GM19240 (cell line): Measurements from ENCODE around the gene AIFM3.
"Not testable (repeated sequence)": the region's sequence is repeated elsewhere in the genome, so short reads cannot be mapped to it uniquely, and the experiment has no call there.

Source experiments
- DNase-seq: peaks from one replicate; pipeline ENCODE4 v3.0.0; 2011; ENCODE audit warnings: low spot score; ENCODE audit not compliant: insufficient read length

Gene AIFM3

GRCh38 chr22:20957683-20958431 is 9.2 kb upstream of the AIFM3 start:
- no peak for DNase-seq

GRCh38 chr22:20959578-20960461 is 7.2 kb upstream of the AIFM3 start:
- no peak for DNase-seq

- no peak for DNase-seq
Observed at GRCh38 chr22:20960609-20961008, 6.4 kb upstream of the AIFM3 start.

DNA sequence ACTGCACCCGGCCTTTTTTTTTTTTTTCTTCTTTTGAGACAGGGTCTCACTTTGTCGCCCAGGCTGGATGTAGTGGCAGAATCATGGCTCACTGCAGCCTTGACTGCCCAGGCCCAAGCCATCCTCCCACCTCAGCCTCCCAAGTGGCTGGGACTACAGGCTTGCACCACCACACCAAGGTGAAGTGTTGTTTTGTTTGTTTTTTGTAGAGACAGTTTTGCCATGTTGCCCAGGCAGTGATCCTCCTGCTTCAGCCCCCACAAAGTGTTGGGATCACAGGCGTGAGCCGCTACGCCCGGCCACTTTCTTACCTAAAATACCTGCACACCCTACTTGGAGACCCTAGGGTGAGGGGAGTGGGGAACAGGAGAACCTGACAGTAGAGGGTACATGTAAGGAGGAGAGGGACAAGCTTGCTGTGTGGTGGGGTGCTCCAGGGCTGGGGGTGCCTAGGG is 4.5 kb upstream of the AIFM3 start:
- DNase-seq = no peak

DNA sequence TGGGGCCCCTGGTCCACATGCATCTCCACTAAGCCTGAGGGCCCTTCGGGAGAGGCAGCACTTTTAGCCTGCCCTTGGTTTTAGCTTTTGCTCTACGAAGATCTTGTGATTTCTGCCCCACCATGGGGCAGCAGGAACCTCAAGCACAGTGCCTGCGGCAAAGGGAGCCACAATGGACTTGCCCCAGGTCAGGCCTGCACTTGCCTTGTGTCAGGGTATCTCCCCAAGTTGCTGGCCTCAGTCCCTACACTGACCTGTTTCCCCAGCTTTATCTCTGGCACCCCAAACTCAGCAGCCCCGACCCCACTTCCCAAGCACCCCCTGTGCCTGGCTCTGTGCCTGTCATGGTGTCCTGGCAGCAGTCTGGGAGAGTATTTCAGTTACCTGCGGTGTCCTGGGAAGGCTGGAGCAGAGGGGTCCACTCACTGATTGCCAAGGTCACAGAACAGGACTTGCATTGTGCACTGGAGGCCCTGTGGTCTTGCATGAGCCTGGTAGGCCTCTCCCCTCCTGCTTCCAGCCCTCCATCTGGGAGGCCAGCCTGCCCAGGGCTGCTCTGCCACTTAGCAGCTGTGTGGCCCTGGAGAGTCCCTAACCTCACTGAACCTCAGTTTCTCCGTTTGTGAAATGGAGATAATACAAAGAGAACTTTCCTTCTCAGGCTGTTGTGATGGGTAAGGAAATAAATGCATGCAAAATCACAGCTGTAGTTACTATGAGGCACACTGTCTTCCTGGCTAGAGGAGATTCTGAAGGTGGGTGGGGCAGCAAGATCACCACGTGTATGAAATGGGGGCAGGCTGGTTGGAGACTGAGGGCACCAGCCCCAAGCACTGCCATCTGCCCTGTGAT is 3.6 kb upstream of the AIFM3 start:
- DNase-seq = no peak

DNA sequence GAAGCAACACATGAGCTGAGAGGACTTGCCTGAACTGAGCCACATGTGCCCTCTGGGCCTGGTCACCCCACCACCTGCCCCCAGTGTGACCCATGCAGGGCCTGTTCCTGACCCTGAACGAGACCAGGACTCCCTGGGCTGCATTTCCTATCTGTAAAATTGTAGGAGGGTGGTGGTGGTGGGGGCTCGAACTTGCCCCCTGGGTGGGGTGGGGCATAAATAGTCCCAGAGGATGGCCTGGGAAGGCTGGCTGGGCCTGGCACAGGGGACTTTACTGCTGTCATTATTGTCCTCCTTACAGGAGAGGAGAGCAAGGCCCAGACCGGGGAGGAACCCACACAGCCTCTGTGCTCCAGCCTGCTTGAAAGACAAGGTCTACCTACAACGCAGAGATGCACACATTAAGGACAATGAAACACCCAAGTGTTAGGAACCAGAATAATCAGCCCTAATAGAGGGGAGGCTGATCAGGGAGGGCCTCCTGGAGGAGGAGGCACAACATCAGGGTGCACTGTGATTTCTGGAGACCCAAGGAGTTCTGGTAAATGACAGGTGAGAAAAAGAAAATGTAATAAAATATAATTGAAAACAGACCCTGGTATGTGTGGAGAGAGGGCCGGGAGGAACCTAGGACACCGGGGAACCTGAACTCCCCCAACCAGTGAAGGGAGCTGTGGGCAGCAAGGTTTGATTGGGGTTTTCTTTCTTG is 2.8 kb upstream of the AIFM3 start:
- no peak for DNase-seq

- DNase-seq = no peak
Observed at GRCh38 chr22:20964799-20965103, 2.3 kb upstream of the AIFM3 start.

- no peak for DNase-seq
Observed at GRCh38 chr22:20965104-20965887, 1.8 kb upstream of the AIFM3 start.

DNA sequence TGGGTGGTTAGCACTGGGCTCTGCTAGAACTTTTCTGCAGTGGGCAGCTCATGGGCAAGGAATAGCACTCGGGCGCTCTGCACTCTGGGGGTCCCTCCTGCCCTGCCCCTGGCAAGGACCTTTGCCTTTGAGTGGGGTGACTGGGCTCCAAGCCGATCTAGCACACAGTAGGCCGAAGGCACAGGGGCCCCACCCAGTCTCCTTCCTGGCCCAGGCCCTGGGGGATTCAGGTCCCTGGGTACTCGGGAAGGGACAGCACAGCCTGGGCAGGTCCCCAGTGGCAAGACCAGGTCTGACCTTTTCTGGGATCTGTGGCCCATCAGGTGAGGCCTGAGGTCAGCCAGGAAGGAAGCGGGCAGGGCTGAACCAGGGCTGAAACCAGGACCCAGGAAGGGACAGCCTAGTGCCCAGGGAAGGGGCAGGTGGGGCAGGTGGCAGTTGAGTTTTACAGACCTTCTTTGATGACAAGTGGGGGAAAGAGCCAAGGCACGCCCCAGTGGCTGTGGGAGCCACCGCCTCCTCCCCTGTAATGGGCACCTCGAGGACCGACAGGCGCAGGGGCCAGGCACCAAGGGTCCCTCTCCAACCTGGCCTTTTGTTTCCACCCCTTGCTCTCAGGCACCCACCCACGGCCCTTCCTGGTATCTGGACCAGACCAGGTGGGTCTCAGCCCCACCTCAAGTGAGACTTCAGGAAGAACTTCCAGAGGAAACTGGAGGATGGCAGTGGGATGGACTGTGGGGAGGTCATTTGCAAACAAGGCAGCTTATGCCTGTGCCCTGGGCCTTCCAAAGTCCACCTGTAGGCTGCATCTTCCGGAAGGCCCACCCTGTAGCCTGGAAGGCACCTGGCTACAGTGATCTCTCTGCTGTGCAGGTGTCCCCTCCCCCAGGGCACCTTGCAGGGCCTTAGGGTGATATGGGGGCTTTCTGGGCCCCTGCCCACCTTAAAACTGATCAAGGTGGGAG is 883 bp upstream of the AIFM3 start:
- DNase-seq = no peak

DNA sequence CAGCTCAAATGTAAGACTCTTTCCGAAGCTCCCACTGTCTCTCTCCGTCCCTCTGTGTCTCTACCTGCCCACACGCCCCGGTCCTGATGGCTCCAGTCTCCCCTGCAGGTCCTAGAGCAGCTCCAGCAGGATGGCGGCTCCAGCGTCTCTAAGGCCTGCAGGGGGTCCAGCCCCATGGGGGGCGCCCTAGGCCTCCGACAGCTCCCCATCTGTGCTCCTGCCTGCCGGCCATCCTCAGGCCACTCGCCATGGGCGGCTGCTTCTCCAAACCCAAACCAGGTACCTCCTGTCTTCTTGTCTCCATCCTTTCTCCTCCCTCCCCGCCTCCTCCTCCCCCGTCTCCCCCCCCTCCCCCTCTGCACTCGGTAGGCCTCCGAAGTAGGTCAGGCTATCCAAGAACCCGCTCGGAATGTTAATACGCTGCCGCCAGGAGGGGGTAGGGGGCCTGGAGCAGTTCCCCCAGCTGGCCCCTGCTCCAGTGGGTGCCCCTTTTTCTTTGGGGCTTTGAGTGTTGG is 699 bp downstream of the AIFM3 start:
- DNase-seq = no peak

- DNase-seq = no peak
Observed at GRCh38 chr22:20968281-20968977, 1.4 kb downstream of the AIFM3 start.

- DNase-seq = no peak
Observed at GRCh38 chr22:20970939-20971657, 4.0 kb downstream of the AIFM3 start.

DNA sequence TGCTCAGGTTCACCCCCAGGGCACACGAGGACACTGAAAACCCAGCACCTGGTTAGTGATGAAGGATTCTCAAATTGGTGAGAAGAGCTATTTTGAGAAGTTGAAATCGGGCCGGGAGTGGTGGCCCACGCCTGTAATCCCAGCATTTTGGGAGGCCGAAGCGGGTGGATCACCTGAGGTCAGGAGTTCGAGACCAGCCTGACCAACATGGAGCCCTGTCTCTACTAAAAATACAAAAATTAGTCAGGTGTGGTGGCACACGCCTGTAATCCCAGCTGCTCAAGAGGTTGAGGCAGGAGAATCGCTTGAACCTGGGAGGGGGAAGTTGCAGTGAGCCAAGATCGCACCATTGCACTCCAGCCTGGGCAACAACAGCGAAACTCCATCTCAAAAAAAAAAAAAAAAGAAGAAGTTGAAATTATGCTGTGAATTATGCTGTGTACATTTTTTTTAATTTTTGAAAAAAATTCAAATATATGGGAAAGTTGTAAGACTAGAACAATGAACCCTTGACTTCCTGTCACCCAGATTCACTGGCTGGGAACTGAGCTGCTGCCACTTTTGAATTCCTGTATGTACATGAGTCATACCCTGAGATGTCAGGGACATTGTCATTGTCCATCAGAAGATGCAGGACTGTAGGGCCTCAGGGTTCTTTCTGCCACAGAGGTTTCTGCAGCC is 5.1 kb downstream of the AIFM3 start:
- DNase-seq = not testable (repeated sequence)

DNA sequence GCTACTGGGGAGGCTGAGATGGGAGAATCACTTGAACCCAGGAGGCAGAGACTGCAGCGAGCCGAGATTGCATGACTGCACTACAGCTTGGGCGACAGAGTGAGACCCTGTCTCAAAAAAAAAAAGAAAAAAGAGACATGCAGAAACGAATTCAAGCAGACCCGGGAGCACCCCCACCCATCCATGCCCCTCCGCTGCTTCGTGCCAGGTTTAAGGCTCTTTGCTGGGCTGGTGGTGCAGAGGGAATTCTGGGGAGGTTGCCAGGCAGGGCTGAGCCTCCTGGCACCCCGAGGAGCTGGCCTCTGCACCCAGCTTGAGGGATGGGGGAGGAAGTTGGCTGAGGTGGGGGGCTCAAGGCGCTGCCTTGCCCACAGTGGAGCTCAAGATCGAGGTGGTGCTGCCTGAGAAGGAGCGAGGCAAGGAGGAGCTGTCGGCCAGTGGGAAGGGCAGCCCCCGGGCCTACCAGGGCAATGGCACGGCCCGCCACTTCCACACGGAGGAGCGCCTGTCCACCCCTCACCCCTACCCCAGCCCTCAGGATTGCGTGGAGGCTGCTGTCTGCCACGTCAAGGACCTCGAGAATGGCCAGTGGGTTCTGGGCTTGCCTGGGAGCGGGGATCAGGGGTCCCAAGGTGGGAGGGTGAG is 6.0 kb downstream of the AIFM3 start:
- no peak for DNase-seq

DNA sequence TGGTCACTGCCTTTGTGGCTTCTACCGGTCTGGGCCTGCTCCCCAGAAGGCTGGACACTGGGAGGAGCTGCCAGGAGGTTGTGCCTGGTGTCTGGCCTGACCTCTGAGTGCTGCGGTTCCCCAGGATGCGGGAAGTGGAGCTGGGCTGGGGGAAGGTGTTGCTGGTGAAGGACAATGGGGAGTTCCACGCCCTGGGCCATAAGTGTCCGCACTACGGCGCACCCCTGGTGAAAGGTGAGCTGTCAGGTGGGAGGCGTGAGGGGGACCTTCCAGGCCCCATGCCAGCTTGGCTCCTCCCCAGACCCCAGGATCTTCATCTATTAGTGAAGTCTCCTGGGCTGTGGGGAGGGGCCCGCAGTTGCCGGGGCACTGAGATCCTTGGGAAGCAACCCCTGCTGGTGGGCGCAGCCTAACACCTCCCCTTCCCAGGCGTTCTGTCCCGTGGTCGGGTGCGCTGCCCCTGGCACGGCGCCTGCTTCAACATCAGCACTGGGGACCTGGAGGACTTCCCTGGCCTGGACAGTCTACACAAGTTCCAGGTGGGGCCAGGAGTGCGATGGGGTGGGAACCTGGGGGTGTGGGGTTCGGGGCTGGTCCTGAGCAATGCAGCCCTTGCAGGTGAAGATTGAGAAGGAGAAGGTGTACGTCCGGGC is 6.7 kb downstream of the AIFM3 start:
- DNase-seq = no peak

DNA sequence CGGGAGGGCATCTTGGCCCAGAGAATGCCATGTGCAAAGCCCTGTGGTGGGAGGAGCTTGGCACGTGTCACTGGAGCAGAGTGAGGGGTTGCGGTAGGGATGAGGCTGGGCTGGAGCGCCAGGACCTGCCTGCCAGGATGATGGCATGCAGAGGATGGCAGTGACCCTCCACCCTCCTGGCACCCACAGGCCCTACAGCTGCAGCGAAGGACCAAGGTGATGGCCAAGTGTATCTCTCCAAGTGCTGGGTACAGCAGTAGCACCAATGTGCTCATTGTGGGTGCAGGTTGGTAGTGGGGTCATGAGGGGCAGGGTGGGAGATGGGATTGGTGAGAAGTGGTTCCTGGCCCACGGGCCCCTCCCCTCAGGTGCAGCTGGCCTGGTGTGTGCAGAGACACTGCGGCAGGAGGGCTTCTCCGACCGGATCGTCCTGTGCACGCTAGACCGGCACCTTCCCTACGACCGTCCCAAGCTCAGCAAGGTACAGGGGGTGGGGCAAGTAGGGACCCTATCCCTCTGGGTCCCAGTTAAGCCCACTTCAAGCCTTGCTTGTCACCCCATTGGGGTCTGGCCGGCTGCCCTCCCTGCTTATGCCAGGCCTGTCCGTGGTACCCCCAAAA is 7.4 kb downstream of the AIFM3 start:
- no peak for DNase-seq
